Stimulated activated CD4-positive, alpha-beta T cell treated with anti-CD3 and anti-CD28 coated beads, Interleukin-2, amount 100 ng/mL, for 24 hours (primary cell): ENCODE results near the gene CCDC174.

ENCODE experiments used
- DNase-seq, 2 donors: peaks; one replicate each; pipeline ENCODE4 v3.0.0-alpha.2; 2020

Gene CCDC174

DNA sequence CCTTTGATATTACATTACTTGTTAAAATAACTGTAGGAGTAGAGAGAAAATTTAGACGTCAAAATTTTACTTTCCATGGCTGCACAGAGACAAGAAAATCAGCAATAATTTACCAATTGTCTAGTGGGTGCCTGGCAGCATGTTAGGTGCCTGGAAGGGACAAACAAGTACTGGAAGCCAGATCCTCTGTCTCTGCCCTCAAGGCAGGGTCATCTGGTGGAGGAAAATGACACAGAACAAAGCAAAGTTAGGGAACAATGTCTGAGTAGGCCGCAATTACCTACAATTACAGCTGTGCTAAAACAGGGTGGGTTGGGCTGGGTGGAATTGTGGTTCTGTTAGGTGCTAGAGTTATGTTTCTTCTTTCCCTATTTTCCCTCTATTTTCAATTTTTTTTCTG is 7.4 kb downstream of the CCDC174 start:
- DNase-seq: no peak

DNA sequence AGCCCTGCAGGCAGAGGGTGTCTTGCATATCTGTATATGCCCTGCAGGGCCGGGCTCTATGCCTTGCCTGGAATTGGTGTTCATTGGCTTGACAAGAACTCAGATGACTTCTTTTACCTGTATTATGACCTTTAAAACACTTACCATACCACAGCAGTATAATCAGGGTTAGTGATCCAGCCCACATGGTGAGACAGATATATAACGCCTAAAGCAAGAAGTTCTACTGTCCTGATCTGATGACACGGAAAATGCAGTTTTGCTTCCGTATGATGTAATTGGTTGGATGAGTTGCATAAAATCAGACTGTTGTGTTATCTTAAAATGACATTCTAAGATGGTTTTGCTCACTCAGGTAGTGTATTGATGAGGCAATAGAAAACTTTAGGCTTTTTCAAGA is 9.4 kb downstream of the CCDC174 start:
- DNase-seq: no peak

DNA sequence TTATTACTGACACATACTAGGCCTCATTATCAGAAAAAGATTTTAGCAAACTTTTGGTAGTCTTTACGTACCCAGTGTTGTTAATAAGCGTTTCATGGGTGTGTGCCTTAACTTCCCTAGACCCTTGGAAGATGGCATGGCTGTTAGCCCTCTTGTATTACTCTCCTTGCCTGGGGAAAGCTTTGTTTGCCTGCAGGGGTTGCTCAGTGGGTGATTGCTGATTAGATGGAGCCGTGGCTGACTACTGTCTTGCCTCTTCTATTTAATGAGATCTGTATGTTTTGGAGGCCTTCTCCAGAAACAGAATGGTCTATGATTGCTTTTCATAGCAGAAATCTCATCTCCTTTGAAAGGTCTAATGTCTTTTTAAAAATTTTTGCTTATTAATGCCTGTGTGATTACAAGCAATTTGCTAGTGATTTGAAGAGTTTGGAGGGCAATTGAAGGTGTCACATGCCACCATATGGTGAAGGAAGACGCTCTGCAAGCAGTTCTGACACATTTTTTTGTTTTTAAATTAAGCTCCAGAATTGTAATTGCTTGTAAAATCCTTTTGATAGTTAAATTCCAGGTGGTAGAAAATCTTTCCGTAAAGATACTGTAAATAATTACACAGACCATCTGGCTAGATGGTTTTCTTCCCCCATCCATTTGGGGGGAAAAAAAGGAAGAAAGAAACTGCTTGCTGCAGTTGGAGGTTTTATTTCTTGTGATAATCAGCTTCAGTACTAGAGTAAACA is 12.0 kb downstream of the CCDC174 start:
- no peak for DNase-seq

DNA sequence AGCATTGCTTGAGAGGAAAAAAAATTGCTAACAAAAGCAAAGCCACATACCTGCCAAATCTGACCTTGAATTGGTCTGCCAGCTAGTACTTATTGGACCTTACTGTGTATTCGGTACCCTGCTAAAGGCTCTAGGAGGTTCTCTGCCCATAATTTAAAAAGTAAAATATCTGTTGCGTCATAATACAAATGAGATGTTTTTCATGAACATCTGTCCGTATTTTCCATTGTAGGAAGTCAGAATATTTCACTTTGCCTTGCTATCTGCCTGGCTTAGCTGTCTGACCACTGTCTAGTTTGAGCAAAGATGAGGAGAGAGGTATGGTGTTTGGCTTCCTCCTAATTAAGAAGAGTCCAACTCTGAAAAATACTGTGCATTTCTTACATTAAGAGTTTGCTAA is 12.6 kb downstream of the CCDC174 start:
- no peak for DNase-seq

DNA sequence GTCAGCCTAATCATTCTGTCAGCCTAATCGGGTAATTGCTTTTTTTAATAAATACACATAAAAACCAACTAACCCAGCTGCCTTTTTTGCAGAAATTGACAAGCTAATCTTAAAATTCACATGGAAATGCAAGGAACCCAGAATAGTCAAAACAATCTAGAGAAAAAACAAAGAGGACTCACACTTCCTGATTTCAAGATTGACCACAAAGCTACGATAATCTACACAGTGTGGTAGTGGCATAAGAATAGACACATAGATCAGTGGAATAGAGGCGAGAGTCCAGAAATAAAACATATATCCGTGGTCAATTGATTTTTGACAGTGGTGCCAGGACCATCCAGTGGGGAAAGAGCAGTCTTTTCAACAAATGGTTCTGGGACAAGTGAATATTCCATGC is 21.0 kb downstream of the CCDC174 start:
- DNase-seq: no peak

DNA sequence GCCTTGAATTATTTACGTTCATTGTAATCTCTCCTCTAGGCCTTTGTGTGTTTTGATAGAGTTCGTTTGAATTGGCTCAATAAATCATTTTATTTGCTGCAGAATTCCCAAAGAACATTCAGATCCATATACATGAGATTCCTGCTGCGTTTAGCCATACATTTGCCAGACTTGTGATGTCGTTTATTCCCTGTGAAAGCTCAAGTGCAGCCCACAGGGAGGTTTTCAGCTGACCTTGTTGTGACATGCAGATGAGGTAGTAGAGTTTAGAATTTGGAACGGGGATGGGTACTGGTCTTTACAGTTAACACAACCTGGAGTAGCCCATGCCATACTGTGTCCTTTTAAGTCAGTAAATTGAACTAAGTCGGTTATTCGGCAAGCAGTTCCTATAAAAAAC is 23.3 kb downstream of the CCDC174 start, which contains the start of gene C3orf20:
Gene C3orf20, plus strand, starts transcription at position 301 of the 400 bp plus-strand sequence. CDS start 7,573 bp downstream, outside the sequence.
- no peak for DNase-seq

DNA sequence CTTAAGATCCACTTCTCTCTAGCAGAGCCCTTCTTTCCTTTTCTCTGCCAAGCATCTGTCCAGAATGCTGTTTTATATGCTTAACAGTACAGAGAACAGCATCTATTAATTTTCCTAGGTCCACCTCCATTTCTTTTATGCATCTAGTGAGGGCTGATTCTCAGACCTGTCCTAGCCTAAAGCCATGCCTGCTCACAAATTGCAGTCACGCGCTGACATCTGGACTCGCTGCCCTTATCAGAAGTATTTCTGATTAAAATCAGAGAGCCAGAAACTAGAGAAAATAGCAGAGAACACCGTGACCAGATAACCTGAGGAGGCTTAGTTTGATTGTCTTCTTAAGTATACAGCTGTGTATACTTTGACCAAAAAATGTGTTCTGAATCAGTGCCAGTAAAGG is 25.3 kb downstream of the CCDC174 start:
- no peak for DNase-seq

DNA sequence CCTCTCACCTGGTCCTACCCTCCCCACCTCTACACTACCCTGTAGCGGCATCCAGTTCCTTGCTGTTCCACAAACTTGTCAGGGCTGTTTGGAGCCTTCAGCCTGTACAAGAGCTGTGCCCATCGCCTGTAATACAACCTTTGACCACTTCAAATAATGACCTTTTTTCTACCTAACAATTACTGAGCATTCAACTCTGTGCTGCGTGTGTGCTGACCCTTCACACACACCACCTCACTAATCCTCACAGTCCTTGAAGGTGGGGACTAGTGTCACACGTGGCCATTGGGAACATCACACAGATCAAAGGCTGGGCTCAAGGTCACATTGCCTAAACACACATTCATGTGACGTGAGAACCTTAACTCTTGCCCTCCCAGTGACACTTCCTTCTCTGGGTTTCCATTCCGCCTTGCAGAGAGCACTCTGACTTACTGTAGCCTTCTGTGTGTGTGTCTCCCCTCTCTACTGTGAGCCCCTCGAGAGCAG is 26.5 kb downstream of the CCDC174 start:
- DNase-seq: no peak

DNA sequence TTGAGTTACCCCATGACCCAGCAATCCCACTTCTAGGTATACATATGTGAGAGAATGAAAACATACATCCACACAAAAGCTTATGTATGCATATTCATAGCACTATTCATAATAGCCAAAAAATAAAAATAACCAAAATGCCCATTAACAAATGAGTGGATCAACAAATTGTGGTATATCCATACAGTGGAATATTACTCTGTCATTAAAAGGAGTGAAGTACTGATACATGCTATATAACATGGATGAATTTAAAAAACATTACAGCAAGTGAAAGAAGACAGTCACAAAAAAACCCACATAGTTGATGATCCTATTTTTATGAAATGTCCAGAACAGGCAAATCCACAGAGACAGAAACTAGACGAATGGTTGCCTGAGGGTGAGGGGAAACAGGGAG is 28.6 kb downstream of the CCDC174 start:
- DNase-seq: no peak

DNA sequence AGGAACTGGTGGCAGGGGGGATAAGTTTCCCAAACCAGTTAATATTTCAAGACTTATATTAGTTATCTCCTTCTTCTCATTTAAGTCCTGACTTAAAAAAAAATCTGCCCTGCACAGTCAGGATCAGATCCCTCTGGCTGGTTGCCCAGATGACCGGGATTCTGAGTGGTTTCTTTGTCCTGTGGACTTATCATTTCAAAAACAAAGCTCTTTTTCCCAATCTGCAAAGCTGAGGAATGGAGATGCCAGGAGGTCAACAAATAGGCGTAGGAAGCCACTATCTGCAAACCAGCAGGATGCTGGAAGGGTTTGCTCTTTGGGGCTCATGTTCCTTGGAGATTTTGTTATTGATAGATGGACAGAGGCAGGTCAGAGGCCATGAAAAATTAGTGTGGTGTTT is 29.2 kb downstream of the CCDC174 start:
- DNase-seq: no peak

DNA sequence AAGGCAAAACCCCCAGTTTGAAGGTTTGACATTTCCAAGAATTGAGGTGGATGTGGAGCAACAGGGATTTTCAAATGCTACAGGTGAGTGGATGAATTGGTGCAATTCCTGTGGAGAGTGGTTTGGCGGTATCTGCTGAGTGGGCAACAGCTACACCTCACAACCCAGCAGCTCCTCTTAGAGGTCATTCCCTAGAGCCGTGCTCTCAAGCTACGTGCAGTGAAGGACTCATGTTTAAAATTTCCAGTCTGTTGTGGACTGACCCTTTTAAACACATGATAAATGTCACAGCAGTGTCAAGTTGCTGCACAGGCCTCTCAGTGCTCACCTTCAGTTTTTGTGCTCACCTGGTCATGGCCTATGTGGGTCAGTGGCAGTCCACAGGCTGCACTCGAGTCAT is 32.9 kb downstream of the CCDC174 start:
- DNase-seq: no peak

DNA sequence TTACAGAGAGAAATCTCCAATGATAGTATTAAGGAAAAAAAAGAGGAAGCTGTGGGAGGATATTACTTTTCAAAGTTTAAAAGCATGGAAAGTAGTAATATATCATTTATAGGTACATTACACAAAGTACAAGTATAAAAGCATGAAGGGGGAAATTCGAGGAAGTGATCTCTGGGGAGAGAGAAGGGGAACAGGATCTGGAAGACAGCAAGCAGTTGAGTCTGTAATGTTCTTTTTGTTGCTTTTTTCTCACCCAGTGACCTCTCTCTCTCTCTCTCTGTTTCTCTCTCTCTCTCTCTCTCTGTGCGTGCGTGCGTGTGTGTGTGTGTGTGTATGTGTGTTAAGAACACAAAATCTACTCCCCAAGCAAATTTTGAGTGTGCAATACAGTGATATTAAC is 33.6 kb downstream of the CCDC174 start:
- DNase-seq: no peak

DNA sequence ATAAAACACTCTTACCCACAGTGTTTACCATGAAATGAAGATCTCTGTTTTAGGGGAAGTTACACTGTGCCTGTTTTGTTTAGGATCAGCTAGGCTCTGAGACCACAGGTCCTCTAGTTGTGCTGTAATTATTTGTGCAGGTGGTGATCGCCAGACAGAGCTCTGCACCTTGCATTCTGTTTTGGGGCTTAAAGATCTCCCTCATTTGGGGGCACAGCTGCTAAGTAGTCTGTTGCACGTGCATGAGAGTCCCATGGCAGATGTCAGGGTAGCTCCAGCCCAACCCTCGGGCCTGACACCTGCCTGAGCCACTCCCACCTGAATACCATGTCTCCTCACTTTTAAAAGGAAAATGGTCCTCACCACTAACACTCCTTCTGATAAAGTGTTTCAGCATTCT is 35.8 kb downstream of the CCDC174 start:
- DNase-seq: no peak

DNA sequence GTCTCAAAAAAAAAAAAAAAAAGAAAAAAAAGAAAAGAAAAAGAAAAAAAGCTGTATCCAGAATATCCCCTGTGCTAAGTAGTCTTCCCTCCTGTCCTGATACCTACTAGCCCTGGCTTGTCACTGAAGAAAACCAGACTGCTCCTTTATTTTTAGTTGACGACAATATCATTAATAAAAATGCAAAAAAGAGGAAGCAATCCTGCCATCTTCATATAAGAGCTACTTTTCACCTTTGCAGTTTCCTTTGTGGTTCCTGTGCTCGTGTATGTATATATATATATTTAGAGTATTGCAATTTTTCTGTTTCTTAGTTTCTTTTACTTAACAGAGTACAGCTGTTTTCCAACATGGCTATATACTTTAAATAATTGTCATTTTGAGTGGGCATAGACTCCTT is 37.0 kb downstream of the CCDC174 start:
- no peak for DNase-seq

DNA sequence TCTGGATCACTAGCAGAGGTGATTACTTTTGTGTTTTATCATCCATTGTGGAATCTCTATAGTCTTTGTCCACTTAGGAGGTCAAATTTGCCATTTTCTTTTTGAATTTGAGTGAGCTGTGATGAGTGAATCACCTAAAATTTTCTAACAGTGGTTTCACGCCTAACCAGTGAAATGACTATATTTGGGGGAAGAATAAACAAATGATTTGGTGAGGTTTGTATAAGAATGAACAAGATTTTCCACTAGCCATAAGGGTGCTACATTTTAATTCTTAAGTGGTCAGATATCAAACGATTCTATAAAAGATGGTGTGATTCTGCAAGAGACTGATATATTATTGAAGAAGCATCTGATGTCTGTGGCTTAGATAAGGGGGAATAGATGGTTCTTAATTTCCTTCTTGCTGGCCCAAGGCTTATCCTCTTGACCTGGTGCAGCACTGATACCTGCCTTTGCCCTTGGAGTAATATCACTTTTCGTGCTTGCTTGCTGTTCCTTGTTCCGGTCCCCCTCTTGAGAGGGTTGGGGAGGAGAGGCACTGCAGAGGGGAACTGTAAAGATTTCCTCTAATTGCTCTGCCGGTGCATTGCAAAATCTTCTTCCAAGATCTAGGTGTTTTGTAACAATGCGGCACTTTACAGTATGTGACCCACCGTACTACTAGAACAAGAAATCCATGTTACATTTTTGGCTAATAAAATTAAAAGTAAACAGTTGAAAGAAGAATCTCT is 37.9 kb downstream of the CCDC174 start:
- no peak for DNase-seq

DNA sequence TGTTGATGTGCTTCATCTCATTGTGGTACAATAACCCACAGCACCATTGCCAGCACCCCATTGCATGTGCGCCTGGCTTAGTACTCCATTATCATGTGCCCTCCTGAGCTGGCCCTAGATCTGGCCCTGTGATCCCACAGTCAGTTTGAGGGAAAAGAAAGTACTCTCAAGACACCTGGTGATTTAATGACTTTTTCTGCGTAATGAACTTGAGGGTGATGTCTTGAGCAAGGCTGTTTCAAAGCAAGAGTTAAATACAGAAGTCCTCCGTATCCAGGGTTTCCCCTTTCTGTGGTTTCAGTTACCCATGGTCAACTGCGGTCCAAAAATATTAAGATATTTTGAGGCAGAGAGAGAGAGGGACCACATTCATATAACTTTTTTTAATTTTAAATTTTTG is 39.7 kb downstream of the CCDC174 start:
- DNase-seq: no peak

DNA sequence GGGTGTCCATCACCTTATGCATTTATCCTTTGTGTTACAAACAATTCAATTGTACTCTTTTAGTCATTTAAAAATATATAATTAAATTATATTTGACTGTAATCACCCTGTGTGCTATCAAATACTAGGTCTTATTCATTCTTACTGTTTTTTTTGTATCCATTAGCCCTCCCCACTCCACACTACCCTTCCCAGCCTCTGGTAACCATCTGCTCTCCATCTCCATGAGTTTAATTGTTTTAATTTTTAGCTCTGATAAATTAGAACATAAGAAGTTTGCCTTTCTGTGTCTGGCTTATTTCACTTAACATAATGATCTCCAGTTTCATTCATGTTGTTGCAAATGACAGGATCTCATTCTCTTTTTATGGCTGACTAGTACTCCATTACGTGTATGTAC is 40.2 kb downstream of the CCDC174 start:
- DNase-seq: no peak

DNA sequence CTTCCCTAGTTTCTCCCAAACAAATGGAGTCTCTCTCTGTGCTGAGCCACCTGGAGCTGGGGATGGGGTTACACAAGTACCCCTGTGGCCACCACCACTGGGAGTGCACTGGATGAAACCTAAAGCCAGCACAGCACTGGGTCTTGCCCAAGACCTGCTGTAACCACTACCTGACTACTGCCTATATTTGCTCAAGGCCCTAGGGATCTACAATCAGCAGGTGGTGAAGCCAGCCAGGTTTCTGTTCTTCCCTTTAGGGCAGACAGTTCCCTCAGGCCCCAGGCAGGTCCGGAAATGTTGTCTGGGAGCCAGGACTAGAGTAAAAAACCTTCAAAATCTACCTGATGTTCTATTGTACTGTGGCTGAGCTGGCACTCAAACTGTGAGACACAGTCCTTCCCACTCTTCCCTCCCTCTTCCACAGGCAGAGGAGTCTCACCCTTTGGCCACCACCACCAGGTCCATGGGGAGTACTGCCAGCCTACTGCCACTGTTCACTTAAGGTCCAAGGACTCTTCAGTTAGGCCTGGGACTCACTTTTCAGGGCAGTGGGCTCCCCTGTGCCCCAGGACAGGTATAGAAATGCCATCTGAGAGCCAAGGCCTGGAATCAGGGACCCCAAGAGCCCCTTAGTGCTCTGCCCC is 47.2 kb downstream of the CCDC174 start:
- no peak for DNase-seq

DNA sequence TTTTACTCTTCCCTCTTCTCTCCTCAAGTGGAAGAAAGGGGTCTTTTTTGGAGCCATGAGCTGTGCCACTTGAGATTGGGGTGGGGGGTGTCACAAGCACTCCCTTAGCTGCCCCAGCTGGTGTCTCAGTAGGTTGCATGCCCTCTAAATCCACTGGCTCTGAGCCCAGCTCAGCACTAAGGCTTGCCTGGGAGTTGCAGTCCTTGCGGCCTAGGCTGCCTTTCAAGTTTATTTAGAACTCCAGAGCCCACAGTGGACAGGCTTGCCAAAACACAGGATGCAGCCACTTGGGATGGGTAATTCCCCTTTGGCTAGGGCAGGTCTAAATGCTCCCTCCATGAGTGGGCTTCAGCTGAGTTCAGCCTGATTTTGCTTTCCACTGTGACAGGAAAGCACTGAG is 48.1 kb downstream of the CCDC174 start:
- DNase-seq: no peak

DNA sequence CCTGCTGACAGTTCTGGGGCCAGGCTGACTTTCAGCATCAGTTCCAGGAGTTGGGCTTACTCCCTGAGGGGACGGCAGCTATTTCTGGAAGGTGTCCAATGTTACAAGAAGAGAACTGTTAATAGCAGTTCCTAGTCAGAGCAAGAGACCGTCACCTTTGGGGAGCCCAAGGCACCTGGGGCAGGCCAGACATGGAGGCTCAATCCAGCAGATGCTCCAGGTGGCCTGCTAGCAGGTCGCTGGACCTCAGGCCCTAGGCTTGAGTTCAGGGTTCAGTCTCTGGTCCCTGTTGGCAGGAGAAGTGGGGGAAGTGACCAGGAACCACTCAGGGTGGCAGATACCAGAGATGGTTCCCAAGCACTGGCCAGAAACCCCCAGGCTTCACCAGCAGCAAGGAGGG is 49.3 kb downstream of the CCDC174 start:
- no peak for DNase-seq

DNA sequence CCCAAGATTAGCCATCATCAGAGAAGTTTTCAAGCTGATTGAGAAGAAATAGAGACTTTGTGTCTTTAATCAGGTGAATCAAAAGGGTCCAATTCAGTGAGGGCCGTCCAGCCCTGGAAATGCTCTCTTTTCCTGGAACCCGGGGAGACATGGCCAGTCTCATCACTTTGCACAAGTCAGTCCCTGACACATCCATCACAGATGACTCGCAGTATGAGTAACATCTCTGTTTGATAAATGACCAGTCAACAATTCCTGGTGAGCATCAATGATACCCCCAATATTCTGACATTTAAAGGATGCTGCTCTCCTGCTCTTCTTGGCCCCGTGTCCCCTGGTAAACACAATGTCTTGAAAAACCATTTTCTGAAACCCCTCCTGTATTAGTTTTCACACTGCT is 50.1 kb downstream of the CCDC174 start:
- DNase-seq: no peak

DNA sequence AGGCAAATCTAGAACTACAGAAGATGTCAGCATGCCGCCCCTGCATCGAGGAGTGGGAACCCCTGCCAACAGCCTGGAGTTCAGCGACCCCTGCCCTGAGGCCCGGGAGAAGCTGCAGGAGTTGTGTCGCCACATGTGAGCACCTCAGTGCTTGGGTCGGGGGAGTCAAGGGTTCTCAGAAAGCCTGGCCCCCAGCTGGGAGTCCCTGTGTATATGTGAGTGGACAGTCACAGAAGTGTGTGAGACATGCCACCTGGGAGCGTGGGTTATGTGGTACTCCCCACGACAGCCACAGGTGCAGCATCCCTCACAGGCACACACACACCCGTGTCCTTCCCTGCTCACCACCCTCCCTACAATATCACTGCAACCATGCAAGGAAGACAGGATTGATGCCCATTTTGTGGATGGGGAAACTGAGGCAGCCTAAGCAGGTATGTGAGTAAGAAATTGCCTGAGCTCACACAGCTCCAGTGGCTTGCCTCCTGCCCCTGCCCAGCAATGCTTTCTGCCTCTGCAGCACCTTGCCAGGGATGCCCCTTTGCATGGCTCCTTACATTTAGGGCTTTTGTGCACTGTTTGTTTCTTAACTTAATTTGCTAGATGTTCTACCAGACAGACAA is 51.7 kb downstream of the CCDC174 start:
- DNase-seq: no peak

DNA sequence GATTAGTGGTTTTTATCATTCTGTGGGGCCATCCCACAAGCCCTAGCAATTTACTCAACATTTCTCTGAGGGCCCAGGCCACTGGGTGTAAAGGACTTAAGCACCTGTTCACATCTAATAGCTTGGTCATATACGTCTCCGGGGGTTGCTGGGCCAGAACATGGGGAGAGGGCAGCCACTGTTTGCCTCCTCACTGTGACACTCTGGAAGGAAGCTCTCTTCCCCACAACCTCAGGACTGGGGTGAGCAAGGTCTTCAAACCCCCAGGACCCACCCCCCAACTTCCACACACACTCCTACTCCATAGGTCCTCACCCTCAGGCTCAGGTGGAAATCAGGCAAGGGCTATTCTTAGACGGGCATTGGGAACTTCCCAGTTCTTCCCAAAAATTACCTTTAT is 52.2 kb downstream of the CCDC174 start:
- DNase-seq: no peak

DNA sequence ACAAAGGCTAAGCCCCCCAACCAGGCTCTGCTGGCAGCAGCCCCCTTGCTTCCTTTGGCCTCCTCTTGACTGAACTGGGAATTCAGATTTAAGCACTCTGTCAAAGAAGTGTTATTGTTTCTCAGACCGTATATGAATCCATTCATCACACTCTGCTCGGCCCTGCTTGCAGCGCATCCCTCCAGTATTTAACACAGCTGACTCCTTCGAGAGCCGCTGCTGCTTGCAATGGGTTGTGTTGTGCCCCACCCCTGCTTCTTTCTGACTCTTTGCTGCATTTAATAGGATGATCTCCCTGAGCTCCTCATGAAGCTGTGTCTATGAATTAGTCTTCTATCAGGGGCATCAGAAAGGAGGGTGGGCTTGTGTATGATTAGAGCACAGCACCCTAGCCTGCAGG is 54.5 kb downstream of the CCDC174 start:
- no peak for DNase-seq
